ENCODE data around the gene EIF2D. TPM values are rescaled to one million over a fixed set of nuclear protein-coding genes. Genes with fewer than 3 reads are reported as not detected.

The EIF2D gene
- total RNA-seq, 1 donor from 2014 or later, result 19.5 TPM

DNA sequence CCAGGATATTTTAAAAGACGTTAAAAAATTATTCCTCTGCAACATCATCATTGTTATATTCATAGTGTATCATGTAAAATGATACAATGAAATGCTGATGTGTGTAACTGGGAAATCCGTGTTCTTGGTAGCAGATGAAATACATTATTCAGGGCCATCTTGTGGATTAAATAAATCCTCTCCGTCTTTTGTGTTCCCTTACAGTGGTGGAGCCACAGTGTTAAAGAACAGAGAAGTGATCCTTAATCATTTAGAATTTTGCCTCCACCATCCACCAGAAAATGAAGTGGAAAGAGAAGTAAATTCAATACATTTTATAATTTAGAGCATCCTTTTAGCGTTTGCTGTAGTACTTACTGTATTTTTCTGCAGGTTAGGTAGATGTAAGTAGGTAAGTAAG lies 24.4 kb upstream of the EIF2D start:
- no peaks in the 10 kb centered on the region for H3K36me3 Mint-ChIP-seq (ENCODE audit: unreplicated experiment)
- TF ChIP-seq, protein P1, sequence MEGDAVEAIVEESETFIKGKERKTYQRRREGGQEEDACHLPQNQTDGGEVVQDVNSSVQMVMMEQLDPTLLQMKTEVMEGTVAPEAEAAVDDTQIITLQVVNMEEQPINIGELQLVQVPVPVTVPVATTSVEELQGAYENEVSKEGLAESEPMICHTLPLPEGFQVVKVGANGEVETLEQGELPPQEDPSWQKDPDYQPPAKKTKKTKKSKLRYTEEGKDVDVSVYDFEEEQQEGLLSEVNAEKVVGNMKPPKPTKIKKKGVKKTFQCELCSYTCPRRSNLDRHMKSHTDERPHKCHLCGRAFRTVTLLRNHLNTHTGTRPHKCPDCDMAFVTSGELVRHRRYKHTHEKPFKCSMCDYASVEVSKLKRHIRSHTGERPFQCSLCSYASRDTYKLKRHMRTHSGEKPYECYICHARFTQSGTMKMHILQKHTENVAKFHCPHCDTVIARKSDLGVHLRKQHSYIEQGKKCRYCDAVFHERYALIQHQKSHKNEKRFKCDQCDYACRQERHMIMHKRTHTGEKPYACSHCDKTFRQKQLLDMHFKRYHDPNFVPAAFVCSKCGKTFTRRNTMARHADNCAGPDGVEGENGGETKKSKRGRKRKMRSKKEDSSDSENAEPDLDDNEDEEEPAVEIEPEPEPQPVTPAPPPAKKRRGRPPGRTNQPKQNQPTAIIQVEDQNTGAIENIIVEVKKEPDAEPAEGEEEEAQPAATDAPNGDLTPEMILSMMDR (IDR thresholded peaks at IDR 0.05; ENCODE audit: partially characterized antibody, unreplicated experiment), result no peak
- H3K4me1 Mint-ChIP-seq (ENCODE audit: low read depth, unreplicated experiment), result peaks cover 8% of the 10 kb centered on the region
- no peak for DNase-seq
- peaks cover 8% of the 10 kb centered on the region for H3K27me3 Mint-ChIP-seq (ENCODE audit: unreplicated experiment)
- H3K27ac Mint-ChIP-seq (ENCODE audit: unreplicated experiment), result no peak overlapping the region
- peaks cover 2% of the 10 kb centered on the region for H3K9me3 Mint-ChIP-seq (ENCODE audit: unreplicated experiment)
- no peak overlapping the region for H3K4me3 Mint-ChIP-seq (ENCODE audit: unreplicated experiment)

DNA sequence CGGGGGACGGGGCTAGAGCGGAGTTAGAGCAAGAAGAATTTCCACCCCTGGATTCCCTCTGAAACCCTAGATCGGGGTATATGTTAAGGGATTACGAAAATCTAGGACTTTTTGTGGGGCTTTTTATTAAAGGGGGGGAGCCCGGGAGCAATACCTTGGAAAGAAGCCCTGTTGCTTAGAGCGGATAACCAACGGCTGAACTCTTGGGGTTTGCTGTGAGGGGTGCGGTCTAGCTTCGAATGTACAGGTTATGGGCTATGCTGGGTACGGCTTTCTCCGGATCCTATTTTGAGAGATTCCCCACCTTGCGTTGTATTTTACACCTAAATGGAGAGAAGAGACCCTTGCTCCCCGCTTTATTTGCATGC lies 23.7 kb upstream of the EIF2D start:
- Mint-ChIP-seq H3K36me3 (ENCODE audit: unreplicated experiment) (no peaks in the 10 kb centered on the region), H3K4me1 (ENCODE audit: low read depth, unreplicated experiment) (peaks cover 8% of the 10 kb centered on the region), H3K27ac (ENCODE audit: unreplicated experiment) (no peak overlapping the region), H3K4me3 (ENCODE audit: unreplicated experiment) (peak overlapping the region; percentile 87), H3K27me3 (ENCODE audit: unreplicated experiment) (peaks cover 8% of the 10 kb centered on the region), H3K9me3 (ENCODE audit: unreplicated experiment) (peaks cover 3% of the 10 kb centered on the region)
- DNase-seq, result no peak
- TF ChIP-seq, protein P1 (IDR thresholded peaks at IDR 0.05; ENCODE audit: partially characterized antibody, unreplicated experiment), result no peak

DNA sequence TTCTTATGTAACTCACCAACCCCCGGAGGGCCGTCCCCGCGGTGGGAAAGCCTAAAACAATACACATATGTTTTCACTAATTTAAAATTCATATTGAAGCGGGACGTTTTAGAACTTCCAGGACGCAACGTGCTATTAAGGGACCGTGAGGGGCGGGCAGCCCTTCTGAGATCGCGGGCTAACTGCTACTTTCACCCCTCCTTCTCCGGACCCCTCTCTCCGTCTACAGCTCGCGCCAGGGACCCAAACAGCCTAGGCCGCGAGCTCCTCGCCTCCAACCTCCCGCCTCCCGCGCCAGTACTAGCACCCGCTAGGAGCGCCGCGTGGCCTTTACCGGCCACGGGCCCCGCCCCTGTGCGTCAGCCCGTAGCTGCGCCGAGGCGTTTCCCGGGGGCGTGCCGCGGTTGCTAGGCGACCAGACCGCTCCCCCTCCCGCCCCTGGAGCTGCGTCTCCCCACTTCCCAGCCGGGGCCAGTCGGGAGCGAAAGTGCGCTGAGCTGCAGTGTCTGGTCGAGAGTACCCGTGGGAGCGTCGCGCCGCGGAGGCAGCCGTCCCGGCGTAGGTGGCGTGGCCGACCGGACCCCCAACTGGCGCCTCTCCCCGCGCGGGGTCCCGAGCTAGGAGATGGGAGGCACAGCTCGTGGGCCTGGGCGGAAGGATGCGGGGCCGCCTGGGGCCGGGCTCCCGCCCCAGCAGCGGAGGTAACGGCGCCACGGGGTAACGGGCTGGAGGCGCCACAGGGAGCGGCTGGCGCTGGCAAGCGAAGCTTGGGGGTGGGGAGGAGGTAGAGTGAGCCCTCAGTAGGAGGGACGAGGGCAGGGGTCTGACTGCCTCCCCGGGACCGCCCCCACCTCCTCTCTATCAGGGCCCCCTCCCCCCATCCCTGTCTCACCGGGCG lies 23.1 kb upstream of the EIF2D start, which contains the start of gene DYRK3:
Gene DYRK3 (plus strand): TSS at position 457 of the 898 bp plus-strand sequence. CDS start 168 bp downstream, at position 625.
- Mint-ChIP-seq H3K4me3 (ENCODE audit: unreplicated experiment) (peak within 1 kb of the TSS; percentile 87), H3K27me3 (ENCODE audit: unreplicated experiment) (peaks cover 8% of the 10 kb centered on the region), H3K4me1 (ENCODE audit: low read depth, unreplicated experiment) (peaks cover 8% of the 10 kb centered on the region)

DNA sequence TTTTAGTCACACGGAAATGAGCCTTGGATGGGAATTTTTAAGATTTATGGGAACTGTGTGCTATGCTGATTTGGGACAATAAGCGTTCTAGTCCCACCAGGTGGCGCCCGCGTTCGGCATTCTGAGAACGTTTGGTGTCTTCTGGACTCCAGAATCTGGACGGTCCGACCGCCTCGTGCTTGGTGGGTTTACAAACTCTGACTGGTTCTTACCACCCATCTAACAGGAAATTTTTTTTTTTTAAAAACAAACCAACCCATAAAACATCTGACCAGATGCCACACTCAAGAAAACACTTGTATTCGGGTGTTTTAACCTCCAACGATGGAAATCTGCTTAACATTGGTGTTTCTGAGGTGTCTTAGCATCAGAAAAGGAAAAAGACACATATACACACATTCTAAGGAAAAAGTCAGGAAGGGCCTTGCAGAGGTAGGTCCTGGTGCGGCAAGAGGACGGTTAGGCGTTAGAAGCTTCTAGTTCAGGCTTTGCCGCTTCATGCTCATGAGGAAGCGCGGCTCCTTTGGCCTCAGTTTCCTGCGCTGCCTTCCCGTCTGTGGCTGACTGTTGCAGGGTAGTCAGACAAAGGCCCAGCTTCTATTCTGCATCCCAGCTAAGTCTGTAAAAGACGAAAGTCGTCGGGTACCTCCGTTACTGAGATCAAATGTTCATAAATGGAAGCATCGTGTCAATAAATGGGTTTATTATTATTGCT lies 22.3 kb upstream of the EIF2D start:
- Mint-ChIP-seq H3K27ac (ENCODE audit: unreplicated experiment) (peak overlapping the region; percentile 45), H3K4me3 (ENCODE audit: unreplicated experiment) (peak overlapping the region; percentile 86), H3K36me3 (ENCODE audit: unreplicated experiment) (no peaks in the 10 kb centered on the region), H3K27me3 (ENCODE audit: unreplicated experiment) (peaks cover 8% of the 10 kb centered on the region), H3K9me3 (ENCODE audit: unreplicated experiment) (peaks cover 4% of the 10 kb centered on the region), H3K4me1 (ENCODE audit: low read depth, unreplicated experiment) (peaks cover 8% of the 10 kb centered on the region)
- DNase-seq, result peak; percentile 89
- TF ChIP-seq, protein P1 (IDR thresholded peaks at IDR 0.05; ENCODE audit: partially characterized antibody, unreplicated experiment), result peak; percentile 77

More for the DNA sequence above, 23.1 kb upstream of the EIF2D start, which contains the start of gene DYRK3:
- DNase-seq, result peak; percentile 91
- no peaks in the 10 kb centered on the region for H3K36me3 Mint-ChIP-seq (ENCODE audit: unreplicated experiment)
- peak within 1 kb of the TSS; percentile 45 for H3K27ac Mint-ChIP-seq (ENCODE audit: unreplicated experiment)
- TF ChIP-seq, protein P1 (IDR thresholded peaks at IDR 0.05; ENCODE audit: partially characterized antibody, unreplicated experiment), result no peak
- H3K9me3 Mint-ChIP-seq (ENCODE audit: unreplicated experiment), result peaks cover 4% of the 10 kb centered on the region

Measured in glutamatergic neuron (in vitro differentiated cells).